Raji (cell line): ENCODE data around the gene METTL26.

Experiments used
- POLR2A ChIP-seq: IDR thresholded peaks from 2 replicates; pipeline ENCODE4 v1.6.1; 2011; ENCODE audit warnings: low read depth, low read length, control low read depth; ENCODE audit not compliant: insufficient read depth

The METTL26 gene

DNA sequence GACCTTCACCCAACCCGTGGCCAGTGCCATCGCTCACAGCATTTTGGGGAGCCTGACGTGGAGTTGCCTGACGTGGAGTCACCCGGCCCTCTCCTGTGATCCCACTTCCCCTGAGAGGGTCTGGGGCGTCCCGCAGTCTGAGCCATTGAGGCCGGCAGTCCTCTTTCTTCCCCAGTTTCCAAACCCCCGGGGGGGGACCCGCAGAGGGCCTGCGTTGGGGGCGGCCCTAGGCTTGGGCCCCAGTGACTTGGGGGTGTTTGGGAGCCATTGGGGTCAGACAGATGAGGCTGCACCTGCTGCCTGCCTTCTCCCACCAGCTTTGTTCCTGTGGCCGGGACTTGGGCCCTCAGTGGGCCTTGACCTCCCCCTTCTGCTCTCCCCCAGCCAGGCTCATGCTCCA lies 33.6 kb upstream of the METTL26 start:
- TF ChIP-seq POLR2A = no peak

DNA sequence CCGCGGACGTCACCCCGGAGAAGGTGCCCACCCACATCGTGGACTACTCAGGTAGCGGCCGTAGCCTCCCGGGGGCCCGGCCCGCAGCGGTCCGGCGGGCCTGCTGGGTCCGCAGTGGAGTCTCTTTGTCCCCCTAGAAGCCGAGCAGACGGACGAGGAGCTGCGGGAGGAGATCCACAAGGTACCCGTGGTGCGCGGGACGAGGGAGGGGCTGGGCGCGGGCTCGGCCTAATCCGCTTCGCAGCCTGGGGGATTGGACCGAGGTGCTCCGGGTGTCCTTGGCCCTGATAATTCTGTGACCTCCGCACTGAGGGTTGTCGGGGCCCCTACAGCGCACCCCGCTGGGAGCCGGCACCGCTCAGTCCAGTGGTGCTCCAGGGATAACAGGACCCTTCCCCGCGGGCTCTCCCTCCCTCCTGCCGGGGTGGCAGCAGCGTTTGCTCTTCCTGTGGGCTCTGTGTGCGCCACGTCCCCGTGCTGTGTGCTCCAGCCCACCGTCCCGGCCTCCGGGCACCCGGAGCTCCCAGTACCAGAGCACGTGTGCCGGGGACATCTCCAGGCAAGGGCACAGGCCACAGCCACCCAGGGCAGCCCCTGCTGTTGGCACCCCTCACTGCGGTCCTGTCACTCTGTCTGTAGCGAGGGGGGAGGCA lies 32.5 kb upstream of the METTL26 start:
- no peak for TF ChIP-seq POLR2A

GRCh38 chr16:667780-668518 lies 31.8 kb upstream of the METTL26 start, which contains the start of gene RHOT2:
RHOT2 (plus strand) TSS chr16:668132; CDS start chr16:668200, 68 bp downstream.
- peak; percentile 75 for TF ChIP-seq POLR2A

DNA sequence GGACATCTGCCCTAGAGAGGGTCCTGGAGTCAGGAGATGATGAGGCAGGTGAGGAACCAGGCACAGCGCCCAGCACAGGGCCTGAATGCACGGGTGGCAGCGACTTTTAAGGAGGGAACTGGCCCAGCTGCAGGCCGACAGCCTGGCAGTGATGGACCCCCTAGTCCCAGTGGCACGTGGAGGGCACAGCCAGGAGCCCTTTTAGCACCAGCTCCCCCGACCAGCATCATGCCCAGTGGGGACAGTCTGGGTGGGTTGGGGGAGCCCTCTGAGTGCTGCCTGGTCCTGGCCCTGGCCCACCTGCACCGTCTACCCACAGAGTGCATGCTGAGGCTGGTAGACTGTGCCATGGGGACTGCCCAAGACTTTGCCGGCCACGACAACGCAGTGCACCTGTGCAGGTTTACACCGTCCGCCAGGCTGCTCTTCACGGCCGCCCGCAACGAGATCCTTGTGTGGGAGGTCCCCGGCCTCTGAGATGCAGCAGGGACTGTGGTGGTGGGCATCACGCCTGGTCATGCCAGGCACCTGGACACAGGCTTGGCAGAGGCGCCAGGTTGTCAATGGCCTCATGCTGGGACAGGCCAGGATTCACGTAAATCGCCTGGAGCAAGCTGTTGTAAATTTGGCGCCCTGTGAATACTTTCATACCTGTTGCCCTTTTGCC lies 31.1 kb upstream of the METTL26 start:
- TF ChIP-seq POLR2A = no peak

DNA sequence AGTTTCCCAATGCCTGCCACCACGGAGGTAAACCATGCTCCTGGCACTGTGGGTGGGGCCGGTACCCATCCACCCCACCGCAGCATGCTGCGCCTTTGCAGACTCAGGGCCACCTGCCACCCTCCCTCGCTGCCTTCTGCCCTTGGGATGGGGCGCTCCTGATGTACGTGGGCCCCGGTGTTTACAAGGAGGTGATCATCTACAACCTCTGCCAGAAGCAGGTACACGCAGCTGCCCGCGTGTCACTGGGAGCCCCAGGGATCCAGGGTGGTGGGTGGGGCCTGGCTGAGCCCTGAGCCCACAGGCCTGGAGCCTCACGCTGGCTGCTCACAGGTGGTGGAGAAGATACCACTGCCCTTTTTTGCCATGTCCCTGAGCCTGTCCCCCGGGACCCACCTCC lies 30.5 kb upstream of the METTL26 start:
- TF ChIP-seq POLR2A = no peak

- TF ChIP-seq POLR2A = no peak
Measured at GRCh38 chr16:662597-662996, 26.5 kb upstream of the METTL26 start.

- TF ChIP-seq POLR2A = no peak
Measured at GRCh38 chr16:662095-662494, 26.0 kb upstream of the METTL26 start.

DNA sequence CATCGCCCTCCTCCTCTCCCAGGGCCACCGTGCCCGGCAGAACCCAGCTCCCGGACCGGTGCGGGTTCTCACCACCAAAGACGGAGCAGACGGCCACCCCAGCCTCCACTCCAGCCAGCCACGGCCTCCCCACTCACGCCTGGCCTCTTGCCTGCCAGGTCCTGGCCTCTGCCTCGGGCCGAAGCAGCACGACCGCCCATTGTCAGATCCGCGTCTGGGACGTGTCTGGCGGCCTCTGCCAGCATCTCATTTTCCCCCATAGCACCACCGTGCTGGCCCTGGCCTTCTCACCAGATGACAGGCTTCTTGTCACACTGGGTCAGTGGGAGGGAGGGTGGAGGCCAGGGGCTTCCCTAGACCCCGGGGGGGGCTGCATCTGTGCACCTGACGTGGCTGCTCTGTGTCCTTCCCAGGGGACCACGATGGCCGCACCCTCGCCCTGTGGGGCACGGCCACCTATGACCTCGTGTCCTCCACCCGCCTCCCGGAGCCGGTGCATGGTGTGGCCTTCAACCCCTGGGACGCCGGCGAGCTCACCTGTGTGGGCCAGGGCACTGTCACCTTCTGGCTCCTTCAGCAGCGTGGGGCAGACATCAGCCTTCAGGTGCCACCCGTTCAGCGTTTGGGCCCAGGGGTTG lies 25.2 kb upstream of the METTL26 start:
- no peak for TF ChIP-seq POLR2A

- no peak for TF ChIP-seq POLR2A
Measured at GRCh38 chr16:660459-661183, 24.5 kb upstream of the METTL26 start.

GRCh38 chr16:660132-660458 lies 24.0 kb upstream of the METTL26 start:
- no peak for TF ChIP-seq POLR2A

DNA sequence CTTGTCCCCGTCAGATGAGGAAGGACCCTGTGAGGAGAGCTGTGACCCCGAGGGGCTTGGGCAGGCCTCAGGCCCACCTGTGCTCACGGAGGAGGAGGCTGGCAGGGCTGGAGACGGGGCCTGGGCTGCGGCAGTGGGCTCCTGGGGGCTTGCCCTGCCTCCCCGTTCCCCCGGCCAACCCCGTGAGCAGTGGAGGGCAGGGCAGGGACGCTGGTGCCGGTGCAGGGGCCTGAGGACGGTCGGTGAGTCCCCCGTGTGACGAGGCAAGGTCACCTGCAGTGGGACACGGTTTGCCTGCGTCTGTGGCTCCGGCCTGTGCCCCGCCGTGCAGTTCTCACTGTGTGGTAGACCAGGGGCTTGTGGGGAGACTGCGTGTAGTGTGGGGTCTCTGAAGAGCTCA lies 23.5 kb upstream of the METTL26 start:
- no peak for TF ChIP-seq POLR2A

GRCh38 chr16:658679-659571 lies 22.8 kb upstream of the METTL26 start:
- no peak for TF ChIP-seq POLR2A

- no peak for TF ChIP-seq POLR2A
Measured at GRCh38 chr16:657487-657886, 21.4 kb upstream of the METTL26 start.

DNA sequence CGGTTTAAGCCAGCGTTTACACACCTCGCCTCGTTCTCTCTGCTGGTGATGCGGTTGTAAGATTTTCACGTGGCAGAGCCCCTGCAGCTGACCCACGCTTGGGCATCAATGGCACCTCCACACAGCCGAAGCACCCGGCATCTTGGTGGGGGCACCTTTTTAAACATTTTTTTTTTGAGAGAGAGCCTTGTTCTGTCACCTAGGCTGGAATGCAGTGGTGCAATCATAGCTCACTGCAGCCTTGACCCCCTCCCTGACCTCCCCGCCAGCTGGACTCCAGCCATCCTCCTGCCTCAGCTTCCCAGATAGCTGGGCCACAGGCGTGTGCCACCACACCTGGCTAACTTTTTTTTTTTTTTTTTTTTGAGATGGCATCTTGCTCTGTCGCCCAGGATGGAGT lies 17.9 kb upstream of the METTL26 start:
- no peak for TF ChIP-seq POLR2A
